GM12874 (cell line): ENCODE results near the gene BCAR1.

ENCODE experiments used
- TF ChIP-seq, protein P1 (sequence below): IDR thresholded peaks from 2 replicates; pipeline ENCODE4 v1.5.1; 2011; ENCODE audit warnings: low read depth, mild to moderate bottlenecking, control low read depth, low read length, moderate library complexity; ENCODE audit not compliant: insufficient read depth

The BCAR1 gene

DNA sequence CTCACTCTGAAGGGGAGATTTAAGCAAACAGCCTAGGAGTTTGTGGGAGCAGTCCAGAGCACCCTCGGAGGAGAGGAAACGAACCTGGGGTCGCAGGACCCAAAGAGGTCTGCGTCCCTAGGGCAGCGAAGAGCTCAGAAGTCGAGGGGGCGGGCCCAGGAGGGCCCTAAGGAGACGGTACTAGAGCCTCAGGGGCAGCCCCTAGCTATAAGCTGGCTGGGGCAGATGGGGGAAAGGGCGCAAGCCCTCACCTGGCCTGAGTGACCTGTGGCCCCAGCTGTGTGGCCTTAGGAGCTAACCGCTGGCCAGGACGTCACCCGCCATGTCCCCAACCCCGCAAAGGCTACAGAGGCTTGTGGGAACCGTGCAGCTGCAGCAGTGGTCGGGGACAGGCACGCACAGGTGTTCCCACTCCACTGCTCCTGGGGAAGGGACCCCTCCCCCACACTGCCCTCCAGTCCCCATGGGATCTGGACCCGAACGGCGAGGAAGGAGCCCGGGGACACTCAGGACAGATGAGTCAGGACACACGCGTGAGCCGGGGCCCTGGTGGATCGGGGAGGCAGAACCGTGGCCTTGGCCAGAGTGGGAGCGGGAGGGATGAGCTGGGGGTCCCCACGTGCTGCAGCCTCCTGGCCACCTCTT, 42.4 kb downstream of the BCAR1 start:
- TF ChIP-seq, protein P1, sequence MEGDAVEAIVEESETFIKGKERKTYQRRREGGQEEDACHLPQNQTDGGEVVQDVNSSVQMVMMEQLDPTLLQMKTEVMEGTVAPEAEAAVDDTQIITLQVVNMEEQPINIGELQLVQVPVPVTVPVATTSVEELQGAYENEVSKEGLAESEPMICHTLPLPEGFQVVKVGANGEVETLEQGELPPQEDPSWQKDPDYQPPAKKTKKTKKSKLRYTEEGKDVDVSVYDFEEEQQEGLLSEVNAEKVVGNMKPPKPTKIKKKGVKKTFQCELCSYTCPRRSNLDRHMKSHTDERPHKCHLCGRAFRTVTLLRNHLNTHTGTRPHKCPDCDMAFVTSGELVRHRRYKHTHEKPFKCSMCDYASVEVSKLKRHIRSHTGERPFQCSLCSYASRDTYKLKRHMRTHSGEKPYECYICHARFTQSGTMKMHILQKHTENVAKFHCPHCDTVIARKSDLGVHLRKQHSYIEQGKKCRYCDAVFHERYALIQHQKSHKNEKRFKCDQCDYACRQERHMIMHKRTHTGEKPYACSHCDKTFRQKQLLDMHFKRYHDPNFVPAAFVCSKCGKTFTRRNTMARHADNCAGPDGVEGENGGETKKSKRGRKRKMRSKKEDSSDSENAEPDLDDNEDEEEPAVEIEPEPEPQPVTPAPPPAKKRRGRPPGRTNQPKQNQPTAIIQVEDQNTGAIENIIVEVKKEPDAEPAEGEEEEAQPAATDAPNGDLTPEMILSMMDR: no peak

DNA sequence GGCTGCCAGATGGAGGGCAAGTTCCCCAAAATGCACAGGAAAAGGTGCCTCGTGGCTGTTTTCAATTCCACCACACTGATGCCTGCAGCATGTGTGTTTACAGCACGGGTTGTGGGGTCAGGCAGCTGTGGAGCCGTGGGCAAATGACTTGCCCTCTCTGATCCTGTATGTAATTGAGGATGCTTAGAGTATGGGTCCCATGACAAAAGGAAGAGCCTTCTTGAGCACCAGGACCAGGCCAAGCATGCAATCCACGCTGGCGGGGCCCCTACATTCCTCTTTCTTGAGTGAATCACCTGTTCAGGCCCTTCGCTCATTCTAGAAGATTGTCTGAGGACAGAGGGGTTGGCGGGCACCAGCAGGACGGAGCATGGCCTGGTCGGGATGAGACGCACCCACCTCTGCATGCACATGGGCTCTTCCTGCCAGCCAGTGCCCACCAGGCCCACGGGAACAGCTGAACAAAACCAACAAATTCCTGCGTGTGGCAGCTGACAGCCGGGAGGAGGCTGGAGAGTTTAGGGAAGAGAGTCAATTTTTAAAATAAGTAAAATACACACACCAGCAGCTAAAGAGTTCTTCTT, 43.1 kb downstream of the BCAR1 start:
- TF ChIP-seq, protein P1: no peak

DNA sequence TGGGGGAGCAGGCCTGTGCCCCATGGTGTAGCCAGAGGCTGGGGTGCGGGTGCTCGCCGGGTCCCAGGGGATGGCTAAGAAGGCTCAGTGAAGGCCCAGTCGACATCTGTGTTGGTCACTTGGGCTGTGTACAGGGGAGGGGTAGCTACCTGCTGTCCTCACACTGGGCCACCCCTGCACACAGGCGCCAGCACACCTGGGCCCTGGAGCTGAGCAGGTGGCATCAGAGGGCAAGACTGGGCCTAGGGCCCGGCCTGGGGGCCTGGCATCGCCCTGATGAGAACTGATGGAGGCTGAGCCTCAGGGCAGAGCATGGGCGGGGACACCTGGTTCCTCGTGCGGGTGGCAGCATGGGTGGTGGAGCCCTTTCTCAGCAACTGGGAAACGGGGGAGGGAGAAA, 43.6 kb downstream of the BCAR1 start:
- TF ChIP-seq, protein P1: no peak

DNA sequence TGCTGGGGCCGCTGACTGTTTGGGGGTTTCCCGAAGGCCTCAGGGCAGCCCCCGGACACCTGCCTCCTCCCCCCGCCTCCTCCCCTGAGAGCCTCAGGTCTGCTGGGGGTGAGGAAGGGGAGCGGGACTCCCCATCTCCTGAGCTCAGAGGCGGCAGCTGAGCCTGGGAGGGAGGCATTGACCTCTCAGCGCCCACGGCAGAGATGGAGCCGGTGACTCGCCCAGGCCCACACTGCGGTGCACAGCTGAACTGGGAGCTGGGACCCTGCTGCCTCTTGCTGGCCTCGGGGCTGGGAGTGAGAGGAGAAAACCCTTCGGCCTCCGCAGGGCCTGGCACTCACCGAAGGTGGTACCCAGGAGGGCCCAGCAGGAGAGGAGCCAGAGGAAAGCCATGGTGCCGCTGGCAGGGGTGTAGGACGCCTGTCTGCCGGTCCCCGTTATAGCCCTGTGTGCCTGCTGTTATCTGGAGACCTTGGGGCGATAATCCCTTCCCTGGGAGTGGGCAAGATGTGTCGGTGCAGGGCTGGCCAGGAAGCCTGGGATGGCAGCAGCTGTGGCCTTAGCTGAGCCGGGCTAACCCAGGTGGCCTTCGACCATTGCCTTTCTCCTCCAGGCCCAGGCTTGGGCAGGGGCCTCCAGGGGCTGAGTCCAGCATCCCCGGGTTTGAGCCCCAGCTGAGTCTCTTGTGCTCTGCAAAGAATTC, 44.5 kb downstream of the BCAR1 start, which contains the start of gene CTRB2:
Gene CTRB2, minus strand, starts transcription at position 413 of the 703 bp plus-strand sequence. Its CDS starts 20 bp downstream, at position 393.
- TF ChIP-seq, protein P1: no peak

DNA sequence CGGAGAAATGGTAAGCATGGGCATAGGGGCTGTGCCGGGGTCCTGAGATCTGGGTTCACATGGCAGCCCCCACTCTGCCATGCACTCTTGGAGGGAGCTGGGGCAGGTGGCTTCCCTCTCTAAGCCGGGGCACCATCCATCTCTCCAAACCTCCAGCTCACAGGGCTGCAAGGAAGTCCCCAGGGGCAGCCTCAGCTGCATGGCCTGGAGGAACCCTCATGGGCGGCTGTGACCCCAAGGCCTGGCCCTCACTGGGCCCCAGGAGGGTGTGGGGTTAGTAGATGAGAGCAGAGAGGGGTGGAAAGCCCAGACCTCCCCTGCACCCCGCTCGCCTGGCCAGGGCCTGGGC, 47.0 kb downstream of the BCAR1 start:
- TF ChIP-seq, protein P1: no peak

DNA sequence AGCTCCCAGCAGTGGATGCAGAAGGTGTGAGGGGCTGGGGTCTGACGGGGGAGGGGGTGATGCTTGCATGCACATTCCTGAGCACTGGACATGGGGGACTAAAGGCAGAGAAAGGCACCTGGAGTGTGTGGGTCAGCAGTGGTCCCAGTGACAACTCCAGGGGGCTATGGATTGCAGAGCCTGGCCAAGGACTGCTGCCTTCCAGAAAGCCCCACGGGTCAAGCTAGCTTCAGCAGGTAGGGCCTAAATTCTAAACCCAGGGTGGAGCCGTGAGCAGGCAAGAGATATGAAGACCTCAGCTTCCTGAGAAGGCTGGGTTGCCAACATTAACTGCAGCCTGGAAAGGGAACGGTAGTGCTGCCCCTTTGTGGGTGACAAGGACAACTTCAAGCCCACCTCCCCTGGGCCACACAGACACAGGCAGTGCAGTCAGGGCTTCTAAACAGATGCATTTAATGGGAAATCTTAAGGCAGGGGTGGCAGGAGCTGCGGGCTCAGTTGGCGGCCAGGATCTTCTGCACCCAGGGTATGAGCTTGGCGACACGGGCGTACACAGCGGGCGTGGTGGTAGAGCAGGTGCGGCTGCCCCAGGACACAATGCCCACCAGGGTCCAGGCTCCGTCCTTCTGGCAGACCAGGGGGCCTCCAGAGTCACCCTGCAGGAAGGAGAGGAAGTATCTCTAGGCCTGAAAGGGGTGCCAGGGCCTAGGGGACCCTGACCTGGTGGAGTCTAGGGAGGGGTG, 47.6 kb downstream of the BCAR1 start:
- TF ChIP-seq, protein P1: no peak

DNA sequence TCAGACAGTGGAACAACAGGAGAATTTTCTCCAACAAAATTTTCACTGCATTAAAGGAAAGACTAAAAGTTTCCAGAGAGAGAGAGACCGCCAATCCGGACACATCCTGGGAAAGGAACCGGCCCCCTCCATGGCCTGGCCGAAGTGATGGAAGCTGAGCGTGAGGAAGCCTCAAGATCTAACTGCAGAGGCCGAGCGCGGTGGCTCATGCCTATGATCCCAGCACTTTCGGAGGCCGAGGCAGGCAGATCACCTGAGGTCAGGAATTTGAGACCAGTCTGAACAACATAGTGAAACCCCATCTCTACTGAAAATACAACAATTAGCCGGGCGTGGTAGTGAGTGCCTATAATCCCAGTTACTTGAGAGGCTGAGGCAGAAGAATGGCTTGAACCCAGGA, 48.3 kb downstream of the BCAR1 start:
- TF ChIP-seq, protein P1: no peak
